GM13976 (cell line): ENCODE measurements around the gene TNS1.

Source experiments
- DNase-seq: peaks from one replicate; pipeline ENCODE4 v3.0.0; 2012; ENCODE audit warnings: low spot score
- CTCF ChIP-seq: IDR thresholded peaks from 2 replicates; pipeline ENCODE4 v1.5.1; 2012; ENCODE audit warnings: borderline replicate concordance, mild to moderate bottlenecking; ENCODE audit not compliant: insufficient read depth; ENCODE audit errors: extremely low read depth, missing control alignments, control extremely low read depth
- in situ Hi-C: fragments of 300-500 bp; cut with MboI; formaldehyde crosslinking; loops from one replicate; pipeline ENCODE4 v1.12.0; 2022; ENCODE audit warnings: low sequenced_read_pairs, mixed read lengths, inconsistent platforms; ENCODE audit not compliant: unreplicated experiment

The TNS1 gene

GRCh38 chr2:217751192-217751591, 251.6 kb downstream of the TNS1 start:
- peak; percentile 1 for DNase-seq
- TF ChIP-seq CTCF: no peak
- in situ Hi-C loops: no loop called here
